GM12801 (cell line): ENCODE results near the gene C1orf21.

Experiments
- TF ChIP-seq, protein P1 (sequence below): IDR thresholded peaks from one replicate; pipeline ENCODE4 v1.5.1; 2011; ENCODE audit warnings: control low read depth; ENCODE audit not compliant: insufficient read length; ENCODE audit errors: extremely low read depth

Gene C1orf21

DNA sequence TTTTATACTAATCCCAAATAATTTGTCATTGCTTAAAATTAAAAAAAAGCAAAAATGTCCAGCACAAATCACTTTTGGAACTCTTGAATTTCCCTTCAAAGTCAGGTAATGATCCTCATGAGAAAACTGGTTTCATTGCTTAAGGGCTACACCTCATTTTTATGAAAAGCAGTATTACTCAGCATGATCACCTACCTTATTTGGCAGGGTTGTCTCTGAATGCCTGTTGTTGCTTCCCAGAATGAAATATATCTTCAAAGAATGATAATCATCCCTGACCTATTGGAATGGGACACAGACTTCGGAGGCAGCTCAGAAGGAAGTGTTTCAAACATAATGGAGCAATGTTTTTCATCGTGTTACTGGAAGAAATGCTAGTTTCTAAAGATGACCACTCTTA, 29.7 kb downstream of the C1orf21 start:
- TF ChIP-seq, protein P1, sequence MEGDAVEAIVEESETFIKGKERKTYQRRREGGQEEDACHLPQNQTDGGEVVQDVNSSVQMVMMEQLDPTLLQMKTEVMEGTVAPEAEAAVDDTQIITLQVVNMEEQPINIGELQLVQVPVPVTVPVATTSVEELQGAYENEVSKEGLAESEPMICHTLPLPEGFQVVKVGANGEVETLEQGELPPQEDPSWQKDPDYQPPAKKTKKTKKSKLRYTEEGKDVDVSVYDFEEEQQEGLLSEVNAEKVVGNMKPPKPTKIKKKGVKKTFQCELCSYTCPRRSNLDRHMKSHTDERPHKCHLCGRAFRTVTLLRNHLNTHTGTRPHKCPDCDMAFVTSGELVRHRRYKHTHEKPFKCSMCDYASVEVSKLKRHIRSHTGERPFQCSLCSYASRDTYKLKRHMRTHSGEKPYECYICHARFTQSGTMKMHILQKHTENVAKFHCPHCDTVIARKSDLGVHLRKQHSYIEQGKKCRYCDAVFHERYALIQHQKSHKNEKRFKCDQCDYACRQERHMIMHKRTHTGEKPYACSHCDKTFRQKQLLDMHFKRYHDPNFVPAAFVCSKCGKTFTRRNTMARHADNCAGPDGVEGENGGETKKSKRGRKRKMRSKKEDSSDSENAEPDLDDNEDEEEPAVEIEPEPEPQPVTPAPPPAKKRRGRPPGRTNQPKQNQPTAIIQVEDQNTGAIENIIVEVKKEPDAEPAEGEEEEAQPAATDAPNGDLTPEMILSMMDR = no peak

DNA sequence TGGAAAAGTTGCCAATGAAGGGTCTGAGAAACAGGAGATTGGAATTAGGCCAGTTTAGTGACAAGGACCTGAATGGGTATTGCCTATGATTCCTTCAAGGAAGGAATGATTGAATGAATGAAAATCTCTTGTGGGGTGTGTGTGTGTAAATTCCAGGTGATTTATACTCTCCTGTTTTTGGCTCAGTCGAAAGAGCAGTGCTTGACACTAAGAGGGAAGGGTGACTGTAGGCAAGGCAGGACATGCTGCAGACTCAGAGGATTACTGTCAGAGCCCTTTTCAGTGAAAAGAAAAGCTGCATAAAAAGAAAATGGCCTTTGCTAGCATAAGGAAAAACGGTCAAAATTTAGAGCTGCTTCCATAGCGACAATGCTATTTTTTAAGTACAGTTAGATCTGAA, 30.1 kb downstream of the C1orf21 start:
- TF ChIP-seq, protein P1 = no peak

DNA sequence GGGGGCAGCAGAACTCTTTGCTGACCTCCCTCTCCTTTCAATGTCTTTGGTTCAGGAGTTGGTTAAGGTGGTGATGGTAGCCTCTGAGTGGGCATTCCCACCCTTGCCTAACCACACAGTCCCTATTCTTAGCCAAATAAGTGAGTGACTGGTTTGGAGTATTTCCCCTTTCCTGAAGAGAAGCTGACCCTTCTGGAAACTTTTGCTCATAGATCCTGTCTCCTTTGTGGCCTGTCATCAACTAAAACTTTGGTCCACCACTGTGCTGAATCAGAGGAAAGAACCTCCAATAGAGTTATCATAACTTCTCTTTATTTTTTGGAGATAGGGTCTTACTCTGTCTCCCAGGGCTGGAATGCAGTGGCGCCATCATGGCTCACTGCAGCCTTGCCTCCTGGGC, 31.1 kb downstream of the C1orf21 start:
- TF ChIP-seq, protein P1 = no peak

DNA sequence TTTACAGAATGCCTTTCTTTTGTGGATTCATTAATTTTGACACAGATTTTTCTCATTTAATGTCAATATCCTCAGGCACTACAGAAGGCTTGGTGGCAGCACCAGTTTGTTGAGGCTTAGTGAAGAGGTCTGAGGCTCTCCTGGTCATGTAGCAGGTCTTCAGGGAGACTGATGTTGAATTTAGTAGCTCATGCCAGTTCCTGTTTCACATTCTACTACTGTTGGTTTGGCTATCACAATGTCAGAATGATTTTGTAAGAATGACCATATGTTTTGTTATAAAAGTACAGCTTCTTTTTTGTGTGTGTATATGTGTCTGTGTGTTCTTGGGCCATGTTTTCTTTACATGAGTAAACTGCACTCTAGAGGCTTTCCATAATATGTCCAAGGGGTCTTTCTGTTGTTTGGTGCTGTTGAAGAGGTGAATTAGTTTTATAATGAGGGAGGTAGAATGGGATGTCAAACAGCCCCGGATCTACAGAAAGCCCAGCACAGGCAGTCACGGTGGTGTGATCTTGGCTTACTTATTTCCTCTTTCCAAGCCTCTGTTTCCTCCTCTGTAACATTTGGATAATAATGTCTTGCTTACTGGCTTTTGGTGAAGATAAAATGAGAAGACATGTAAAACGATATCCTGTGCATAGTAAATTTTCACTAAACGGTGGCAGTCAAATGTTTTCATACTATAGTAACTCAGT, 32.0 kb downstream of the C1orf21 start:
- TF ChIP-seq, protein P1 = no peak

DNA sequence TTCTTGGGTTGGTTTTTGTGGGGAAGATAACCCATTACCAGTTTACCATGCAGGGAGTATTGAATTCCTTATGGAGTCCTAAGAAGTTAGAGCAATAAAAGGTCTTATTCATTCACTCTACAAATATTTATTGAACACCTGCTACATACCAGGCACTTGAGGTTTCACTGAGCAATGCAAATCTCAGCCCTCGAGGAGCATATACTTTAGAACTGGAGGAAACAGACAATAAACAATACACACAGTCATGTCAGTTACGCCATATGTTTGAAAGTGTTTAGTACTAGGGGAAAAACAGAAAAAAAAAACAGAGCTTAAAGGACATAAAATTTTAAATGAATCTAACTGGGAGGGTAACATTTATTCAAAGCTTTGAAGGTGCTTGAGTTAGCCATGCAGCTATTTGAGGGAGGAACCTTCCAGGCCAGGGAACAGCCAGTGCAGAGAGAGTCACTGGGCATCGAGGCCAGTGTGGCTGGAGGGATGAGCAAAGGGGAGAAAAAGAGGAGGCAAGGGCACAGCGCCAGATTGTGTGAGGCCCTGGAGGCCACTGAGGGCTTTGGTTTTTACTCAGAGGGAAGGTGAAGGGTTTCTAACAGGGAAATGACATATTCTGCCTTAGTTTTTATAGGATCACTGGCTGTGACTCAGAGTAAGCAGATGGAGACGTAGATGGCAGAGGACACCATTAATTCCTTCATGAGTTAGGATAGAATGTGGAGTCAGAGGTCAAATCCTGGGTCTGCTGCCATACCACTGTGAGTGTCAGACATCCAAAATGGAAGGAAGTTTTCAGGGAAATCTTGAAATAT, 32.7 kb downstream of the C1orf21 start:
- TF ChIP-seq, protein P1 = no peak

DNA sequence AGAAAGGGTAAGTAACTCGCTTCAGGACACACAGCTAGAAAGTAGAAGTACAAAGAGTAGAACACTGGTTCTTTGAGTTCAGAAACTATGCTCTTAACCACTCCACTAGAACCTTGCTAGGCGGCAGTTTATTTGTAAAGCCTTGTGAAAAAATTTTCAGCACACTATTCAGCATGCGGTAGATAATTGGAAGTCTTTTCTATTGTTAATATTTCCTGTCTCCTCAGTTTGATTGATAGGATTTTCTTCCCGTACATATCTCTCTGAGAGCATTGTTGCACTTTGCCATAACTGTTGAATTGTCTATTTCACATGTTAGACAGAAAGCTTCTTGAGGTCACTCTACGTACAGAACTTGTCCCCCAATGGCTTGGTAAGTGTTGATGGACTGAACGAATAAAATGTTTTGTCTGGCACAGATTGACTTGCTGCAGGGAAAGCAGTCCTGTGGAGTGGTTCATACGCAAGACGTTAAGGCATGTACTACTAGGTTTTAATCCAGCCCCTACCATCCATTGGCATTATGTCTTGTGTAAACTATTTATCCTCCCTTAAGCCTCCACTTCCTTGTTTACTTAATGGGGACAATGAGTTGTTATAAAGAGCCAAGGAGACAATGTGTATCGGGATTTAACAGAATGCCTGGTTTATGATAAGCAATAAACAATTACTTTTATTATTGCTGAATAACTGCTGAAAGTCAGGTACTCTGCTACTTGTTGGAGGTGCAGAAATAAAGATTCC, 35.8 kb downstream of the C1orf21 start:
- TF ChIP-seq, protein P1 = no peak

DNA sequence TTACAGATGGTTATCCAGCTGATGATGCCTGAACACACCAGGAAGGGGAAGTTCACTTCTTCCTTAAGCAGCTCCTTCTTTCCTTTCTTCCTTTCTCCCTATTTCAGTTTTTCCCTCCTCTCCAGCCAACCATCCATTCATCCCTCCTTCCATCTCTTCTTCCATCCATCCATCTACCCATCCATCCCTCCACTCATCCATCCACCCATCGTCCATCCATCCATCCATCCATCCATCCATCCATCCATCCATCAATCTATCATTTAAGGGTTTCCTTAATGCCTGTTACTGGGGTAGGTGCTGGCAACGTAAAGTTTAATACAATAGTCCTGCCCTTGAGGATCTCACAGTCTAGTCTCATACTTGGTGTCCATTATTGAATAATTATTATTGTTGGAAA, 36.8 kb downstream of the C1orf21 start:
- TF ChIP-seq, protein P1 = no peak
